Endometrial microvascular endothelial cells (primary cell): ENCODE measurements around the gene ATP6V0A1. TPM values are rescaled to one million over a fixed set of nuclear protein-coding genes. Genes with fewer than 3 reads are reported as not detected.
"Not testable (repeated sequence)": the region's sequence is repeated elsewhere in the genome, so short reads cannot be mapped to it uniquely, and the experiment has no call there.

Source experiments
- in situ Hi-C: cut with HindIII; loops from 2 replicates; pipeline ENCODE4 v1.10.0; 2017; ENCODE audit warnings: low sequenced_read_pairs, low pct_unique_long_range_greater_than_20kb; ENCODE audit errors: inconsistent ontology term
- total RNA-seq: library from RNA; depleted of rRNA; stranded (reverse); fragments of >200 nt; gene quantifications from one replicate; pipeline ENCODE4 v1.2.3, GENCODE V29; 2015; ENCODE audit errors: inconsistent ontology term

The ATP6V0A1 gene
- total RNA-seq, 1 donor from 2014 or later = 27.1 TPM

DNA sequence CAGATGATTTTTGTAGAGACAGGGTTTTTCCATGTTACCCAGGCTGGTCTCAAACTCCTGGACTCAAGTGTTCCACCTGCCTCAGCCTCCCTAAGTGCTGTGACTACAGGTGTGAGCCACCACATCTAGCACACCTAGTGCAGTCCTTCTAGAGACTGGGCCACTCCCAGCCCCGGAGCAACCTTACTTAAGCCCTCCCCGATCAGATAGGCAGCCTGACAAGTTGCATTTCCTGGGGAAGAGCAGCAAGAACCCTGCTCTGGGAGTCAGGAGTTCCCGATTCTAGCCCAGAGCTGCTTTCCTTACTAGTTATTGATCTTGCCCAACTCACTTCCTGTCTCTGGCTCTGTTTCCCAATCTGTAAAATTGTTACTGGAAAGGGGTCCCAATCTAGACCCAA, 70.4 kb downstream of the ATP6V0A1 start:
- in situ Hi-C loops = no loop called here

DNA sequence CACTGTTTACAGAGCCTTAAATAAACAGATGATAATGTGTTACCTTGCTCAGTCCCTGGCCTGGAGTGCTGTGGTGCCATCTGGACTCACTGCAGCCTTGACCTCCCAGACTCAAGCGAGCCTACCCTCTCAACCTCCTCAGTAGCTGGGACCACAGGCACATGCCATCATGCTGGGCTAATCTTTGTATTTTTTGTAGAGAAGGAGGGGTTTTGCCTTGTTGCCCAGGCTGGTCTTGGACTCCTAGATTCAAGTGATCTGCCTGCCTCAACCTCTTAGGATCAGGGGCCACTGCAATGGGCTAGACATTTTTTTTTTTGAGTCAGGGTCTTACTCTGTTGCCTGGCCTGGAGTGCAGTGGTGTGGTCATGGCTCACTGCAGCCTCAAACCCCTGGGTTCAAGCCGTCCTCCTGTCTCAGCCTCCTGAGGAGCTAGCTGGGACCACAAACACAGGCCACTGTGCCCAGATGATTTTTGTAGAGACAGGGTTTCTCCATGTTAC, 72.3 kb downstream of the ATP6V0A1 start:
- in situ Hi-C loops = no loop called here

DNA sequence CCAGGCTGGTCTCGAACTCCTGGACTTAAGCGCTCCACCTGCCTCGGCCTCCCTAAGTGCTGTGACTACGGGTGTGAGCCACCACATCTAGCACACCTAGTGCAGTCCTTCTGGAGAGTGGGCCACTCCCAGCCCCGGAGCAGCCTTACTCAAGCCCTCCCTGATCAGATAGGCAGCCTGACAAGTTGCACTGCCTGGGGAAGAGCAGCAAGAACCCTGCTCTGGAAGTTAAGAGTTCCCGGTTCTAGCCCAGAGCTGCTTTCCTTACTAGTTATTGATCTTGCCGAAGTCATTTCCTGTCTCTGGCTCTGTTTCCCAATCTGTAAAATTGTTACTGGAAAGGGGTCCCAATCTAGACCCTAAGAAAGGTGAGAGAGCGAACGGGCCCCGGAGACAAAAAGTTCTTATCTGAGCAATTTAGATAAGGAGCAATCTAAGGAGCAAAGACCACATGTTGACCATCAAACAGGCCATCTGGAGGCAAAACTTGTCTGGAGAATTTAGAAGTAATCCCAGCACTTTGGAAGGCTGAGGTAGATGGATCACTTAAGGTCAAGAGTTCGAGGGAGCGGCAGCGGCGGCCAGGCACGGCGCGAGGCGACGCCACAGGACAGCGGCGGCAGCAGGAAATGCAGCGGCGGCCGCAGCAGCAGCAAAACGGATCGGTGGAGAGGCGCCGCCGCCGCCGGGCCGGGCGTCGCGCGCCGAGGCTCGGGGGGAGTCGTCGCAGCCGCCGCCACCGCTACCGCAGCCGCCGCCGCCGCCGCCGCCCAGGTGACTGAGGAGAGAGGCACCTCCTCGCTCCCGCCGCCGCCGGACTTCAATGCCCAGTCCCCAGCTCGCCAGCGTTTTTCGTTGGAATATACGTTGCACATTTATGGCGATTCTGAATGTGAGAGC, 73.0 kb downstream of the ATP6V0A1 start:
- in situ Hi-C loops = no loop called here

DNA sequence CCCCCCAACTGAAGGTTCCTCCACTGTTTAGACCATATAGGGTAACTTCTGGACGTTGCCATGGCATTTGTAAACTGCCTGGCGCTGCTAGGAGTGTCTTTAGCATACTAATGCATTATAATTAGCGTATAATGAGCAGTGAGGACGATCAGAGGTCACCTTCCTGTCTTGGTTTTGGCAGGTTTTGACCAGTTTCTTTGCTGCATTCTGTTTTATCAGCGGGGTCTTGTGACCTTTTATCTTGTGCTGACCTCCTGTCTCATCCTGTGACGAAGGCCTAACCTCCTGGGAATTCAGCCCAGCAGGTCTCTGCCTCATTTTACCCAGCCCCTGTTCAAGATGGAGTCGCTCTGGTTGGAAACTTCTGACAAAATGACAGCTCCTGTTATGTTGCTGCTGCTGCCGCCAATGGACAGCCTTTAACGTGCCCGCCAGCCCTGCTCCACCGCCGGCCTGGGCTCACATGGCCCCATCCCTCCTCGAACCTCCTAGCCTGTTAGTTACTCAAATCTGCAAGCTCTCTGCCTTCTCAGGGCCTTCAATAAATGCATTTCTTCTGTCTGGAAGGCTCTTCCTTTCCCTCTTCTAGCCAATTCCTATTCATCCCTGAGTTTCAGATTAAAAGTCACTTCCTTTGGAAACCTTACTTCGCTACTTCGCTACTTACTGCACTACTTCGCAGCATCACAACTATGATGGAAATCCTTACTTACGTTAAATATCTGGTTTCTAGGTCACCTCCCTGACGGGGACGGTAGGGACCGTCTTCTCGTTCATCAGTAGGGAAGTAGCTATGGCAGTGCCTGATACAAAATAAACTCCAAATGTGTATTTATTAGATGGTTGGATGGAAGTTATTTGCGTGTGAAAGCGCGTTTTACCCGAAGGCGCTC, 76.7 kb downstream of the ATP6V0A1 start:
- in situ Hi-C loops = no loop called here

DNA sequence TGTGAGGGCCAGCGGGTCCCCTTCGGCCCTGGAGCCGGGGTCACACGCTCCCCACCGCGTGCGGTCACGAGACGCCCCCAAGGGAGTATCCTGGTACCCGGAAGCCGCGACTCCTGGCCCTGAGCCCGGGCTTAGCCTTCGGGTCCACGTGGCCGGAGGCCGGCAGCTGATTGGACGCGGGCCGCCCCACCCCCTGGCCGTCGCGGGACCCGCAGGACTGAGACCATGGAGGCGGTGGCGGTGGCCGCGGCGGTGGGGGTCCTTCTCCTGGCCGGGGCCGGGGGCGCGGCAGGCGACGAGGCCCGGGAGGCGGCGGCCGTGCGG, 77.3 kb downstream of the ATP6V0A1 start, which contains the start of gene NAGLU:
Gene NAGLU, plus strand, starts transcription at position 194 of the 324 bp plus-strand sequence. Its CDS starts 32 bp downstream, at position 226.
- in situ Hi-C loops = no loop called here

DNA sequence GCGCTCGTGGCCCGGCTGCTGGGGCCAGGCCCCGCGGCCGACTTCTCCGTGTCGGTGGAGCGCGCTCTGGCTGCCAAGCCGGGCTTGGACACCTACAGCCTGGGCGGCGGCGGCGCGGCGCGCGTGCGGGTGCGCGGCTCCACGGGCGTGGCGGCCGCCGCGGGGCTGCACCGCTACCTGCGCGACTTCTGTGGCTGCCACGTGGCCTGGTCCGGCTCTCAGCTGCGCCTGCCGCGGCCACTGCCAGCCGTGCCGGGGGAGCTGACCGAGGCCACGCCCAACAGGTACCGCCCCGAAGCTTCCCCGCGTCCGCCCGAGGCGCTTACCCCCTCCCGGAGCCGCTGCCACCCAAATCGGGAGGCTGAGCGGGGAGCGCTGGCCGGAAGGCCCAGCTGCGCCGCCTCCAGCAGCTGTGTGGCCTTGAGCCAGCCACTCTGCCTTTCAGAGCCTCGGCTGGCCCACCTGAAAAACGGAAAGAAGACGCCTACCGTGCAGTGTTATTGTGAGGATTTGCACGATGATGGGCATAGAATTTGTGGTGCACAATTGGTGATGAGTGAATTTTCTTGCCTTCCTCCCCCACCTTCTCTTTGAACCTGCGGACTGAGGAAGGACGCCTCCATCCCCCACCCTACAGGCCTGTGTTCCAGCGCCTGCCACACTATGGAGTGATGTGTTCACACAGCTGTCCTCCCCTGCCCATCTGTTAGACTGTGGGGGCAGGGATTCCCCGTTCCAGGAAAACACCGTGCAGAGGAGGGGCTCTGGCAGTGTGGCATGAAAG, 77.9 kb downstream of the ATP6V0A1 start:
- in situ Hi-C loops = no loop called here

DNA sequence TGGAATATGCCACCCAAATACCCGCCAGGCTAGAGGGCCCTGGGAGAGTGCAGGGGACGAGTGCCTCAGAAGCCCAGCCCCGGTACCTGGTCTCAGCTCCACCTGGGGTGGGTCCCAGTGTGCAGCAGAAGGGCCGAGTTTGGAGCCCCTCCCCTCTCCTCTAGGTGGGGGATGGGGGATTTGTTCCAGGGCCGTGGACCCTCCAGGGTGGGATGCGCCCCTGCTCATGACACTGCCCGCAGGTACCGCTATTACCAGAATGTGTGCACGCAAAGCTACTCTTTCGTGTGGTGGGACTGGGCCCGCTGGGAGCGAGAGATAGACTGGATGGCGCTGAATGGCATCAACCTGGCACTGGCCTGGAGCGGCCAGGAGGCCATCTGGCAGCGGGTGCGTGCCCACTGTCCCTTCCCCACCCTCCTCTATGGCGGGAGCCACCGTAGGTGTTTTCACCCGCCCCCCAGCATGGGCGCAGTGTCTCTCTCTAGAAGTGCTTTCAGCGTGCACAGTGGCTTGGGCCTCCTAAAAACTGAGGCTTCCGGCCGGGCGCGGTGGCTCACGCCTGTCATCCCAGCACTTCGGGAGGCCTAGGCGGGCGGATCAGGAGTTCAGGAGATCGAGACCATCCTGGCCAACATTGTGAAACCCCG, 78.6 kb downstream of the ATP6V0A1 start:
- in situ Hi-C loops = no loop called here

DNA sequence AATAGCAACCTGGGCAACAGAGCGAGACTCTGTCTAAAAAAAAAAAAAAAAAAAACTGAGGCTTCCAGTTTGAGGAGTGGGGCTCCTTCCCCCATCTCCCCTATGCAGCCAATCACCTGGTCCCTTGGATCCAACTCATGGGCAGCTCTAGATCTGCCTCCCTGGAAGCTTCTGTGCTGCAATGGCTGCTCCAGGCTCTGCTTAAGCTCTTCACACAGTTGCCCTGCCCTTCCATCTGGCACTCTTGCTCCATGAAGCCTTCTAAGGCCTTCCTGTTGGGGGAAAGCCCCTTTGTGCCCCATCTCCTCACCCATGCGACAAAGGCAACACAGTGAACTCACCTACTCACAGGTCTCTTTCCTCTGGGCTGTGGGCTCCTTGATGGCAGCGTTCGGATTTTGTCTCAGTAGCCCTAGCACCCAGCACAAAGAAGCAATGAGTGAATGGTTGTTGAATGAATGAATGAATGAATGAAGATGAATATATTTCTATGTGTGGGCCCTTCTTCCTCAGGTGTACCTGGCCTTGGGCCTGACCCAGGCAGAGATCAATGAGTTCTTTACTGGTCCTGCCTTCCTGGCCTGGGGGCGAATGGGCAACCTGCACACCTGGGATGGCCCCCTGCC, 79.3 kb downstream of the ATP6V0A1 start:
- in situ Hi-C loops = no loop called here

DNA sequence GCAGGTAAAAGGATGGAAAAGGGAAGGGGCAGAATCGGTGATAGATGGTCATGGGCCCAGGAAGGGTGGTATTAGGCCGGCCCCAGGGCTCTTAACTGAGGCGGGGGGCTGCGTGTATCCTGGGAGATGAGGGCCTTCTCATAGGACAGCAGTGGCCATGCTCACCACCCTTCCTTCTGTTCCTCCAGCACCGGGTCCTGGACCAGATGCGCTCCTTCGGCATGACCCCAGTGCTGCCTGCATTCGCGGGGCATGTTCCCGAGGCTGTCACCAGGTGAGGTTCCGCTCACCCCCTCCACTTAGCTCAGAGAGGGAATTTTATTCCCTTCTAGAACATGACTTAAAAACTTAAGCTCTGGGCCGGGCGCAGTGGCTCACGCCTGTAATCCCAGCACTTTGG, 79.8 kb downstream of the ATP6V0A1 start:
- in situ Hi-C loops = no loop called here

DNA sequence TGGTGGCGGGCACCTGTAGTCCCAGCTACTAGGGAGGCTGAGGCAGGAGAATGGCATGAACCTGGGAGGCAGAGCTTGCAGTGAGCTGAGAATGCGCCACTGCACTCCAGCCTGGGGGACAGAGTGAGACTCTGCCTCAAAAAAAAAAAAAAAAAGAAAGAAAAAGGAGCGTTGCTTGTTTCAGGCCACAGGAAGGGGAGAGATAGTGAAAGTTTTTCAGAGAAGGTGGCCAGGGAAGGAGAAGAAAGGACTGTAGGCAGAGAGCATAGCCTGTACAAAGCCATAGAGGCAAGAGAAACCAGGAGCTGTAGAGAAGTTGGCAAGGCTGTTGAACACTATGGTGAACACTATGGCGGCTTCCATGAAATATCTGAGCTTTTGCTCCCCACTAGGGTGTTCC, 81.9 kb downstream of the ATP6V0A1 start:
- in situ Hi-C loops = not testable (repeated sequence)

DNA sequence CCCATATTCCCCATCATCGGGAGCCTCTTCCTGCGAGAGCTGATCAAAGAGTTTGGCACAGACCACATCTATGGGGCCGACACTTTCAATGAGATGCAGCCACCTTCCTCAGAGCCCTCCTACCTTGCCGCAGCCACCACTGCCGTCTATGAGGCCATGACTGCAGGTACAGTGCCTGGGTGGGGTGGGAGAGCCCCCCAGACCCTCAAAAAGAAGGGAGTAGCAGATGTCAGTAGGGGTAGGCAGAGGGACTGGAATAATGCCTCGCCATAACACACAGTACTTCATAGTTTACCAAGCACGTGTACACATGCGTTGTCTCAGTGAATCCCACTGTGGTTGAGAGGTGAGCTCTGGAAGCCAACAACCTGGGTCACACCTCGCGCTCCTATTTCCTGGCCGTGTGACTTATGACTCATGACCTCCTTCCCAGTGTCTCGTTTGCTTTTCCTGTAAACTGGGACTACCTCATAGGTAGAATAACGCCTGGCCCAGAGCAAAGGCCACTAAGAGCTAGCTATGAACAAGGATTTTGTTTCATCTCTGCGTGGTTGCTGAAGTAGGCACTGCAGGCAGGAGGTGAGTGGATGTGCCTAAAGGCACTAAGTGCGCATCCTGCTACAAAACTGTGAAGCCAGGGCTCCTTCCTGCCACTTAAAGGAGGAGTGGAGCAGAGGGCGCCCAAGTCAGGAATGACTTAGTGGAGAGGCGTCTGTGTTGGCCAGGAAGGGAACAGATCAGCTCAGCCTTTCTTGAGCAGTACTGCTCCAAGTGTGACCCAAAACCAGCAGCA, 82.6 kb downstream of the ATP6V0A1 start:
- in situ Hi-C loops = no loop called here

DNA sequence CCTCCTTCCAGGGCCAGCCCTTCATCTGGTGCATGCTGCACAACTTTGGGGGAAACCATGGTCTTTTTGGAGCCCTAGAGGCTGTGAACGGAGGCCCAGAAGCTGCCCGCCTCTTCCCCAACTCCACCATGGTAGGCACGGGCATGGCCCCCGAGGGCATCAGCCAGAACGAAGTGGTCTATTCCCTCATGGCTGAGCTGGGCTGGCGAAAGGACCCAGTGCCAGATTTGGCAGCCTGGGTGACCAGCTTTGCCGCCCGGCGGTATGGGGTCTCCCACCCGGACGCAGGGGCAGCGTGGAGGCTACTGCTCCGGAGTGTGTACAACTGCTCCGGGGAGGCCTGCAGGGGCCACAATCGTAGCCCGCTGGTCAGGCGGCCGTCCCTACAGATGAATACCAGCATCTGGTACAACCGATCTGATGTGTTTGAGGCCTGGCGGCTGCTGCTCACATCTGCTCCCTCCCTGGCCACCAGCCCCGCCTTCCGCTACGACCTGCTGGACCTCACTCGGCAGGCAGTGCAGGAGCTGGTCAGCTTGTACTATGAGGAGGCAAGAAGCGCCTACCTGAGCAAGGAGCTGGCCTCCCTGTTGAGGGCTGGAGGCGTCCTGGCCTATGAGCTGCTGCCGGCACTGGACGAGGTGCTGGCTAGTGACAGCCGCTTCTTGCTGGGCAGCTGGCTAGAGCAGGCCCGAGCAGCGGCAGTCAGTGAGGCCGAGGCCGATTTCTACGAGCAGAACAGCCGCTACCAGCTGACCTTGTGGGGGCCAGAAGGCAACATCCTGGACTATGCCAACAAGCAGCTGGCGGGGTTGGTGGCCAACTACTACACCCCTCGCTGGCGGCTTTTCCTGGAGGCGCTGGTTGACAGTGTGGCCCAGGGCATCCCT, 84.8 kb downstream of the ATP6V0A1 start:
- in situ Hi-C loops = no loop called here

DNA sequence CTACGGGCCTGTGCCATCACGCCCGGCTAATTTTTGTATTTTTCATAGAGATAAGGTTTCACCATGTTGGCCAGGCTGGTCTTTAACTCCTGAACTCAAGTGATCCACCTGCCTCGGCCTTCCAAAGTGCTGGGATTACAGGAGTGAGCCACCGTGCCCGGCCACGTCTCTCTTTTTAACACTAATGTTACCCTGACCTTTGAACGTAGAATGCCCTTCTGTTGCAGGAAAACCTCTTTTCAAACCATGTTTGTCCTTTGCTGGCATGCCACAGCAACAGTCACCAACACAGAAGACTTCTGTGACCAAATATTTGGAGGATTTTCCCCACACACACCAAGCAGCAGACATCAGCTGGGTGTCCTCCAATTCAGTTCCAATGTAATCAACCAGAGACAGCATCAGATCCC, 86.2 kb downstream of the ATP6V0A1 start:
- in situ Hi-C loops = no loop called here

DNA sequence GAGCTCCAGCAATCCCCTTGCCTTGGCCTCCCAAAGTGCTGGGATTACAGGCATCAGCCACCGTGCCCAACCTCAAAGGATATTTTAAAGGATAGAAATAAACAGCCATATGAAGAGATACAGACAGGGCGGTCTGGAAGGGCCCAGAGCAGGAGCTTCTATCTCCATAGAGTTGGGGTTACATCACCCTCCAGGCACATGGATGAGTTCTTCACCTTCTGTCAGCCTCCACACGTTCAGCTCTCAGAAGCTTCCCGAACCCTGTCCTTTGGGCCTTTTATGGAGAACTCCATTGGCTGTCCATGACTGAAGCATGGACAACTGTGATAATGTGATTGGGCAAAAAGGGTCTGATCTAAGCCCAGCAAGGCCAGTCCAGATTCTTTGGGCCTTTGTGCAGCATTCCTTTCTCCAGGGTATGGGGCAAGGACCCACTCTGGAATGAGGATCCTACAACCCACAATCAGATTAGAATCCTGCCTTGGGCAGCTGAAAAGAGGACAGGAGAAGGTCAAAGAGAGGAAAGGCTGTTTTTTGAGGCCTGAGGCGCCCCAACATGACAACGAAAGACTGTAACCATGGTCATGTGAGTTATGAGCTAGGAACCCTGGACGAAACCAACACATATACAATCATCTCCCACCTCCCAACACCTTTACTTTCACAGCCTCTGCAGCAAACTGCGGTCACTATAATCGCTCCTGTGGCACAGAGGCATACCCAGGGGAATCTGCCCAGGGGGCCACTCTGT, 87.3 kb downstream of the ATP6V0A1 start:
- in situ Hi-C loops = not testable (repeated sequence)

DNA sequence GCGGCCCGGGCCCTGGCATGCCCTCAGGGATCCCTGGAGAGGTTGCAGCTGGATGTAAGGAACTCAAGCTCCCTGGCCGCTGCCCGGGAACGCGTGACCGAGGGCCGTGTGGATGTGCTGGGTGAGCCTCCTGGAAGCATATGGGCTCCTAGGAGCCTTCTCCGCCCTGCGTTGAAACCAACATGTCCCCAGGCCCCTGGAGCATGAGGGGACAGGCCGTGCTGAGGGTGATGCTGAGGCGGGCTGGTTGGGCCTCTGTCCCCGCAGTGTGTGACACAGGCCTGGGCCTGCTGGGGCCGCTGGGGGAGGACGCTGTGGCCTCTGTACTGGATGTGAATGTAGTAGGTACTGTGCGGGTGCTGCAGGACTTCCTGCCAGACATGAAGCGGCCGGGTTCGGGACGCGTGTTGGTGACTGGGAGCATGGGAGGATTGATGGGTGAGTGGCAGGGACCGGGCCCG, 88.4 kb downstream of the ATP6V0A1 start:
- in situ Hi-C loops = no loop called here

DNA sequence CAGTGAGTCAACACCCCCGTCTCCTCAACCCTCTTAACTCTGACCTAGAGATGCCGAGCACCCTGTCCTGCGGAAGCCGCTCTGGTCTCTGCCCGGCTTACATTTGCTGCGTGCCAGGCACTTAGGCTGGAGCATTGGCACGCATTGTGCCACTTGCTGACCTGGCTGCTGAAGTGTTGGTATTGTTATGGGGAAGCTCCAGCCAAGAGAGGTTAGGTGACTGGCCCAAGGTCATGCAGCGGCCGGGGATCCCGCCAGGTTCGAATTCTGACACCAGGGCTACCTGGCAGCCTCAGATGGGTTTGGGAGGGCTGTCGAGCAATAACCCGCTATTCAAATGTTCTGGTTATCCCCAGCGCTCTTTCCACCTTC, 89.0 kb downstream of the ATP6V0A1 start:
- in situ Hi-C loops = no loop called here
